HG02623 (cell line): ENCODE data around the gene ZC2HC1C.

ENCODE experiments used
- ATAC-seq: cut with Tn5 transposase; IDR thresholded peaks from one replicate; pipeline ENCODE4 v1.9.1; 2021; ENCODE audit warnings: moderate library complexity; ENCODE audit not compliant: unreplicated experiment

ZC2HC1C gene

GRCh38 chr14:75128596-75128990 lies 59.2 kb downstream of the ZC2HC1C start:
- ATAC-seq = no peak
